Suppressor macrophage treated with lipopolysaccharide for 1 hour (primary cell): ENCODE results near the gene SIM2.
A peak's percentile ranks its signal among the peaks of the same experiment; 100 is the strongest.

Experiments
- DNase-seq, 3 donors: peaks; one replicate each; pipeline ENCODE4 v3.0.0-alpha.2; 2020 to 2022

Gene SIM2

GRCh38 chr21:36700971-36701755 lies 2.2 kb downstream of the SIM2 start:
- no peak for DNase-seq

GRCh38 chr21:36701756-36702621 lies 3.1 kb downstream of the SIM2 start:
- DNase-seq = no peak

- no peak for DNase-seq
Measured at GRCh38 chr21:36702622-36702968, 3.7 kb downstream of the SIM2 start.

- DNase-seq = no peak
Measured at GRCh38 chr21:36703123-36703522, 4.2 kb downstream of the SIM2 start.

- no peak for DNase-seq
Measured at GRCh38 chr21:36703626-36704280, 4.8 kb downstream of the SIM2 start.

- DNase-seq = peak in 1 of 3 donors; percentile 61
Measured at GRCh38 chr21:36704281-36704957, 5.5 kb downstream of the SIM2 start.

- DNase-seq = no peak
Measured at GRCh38 chr21:36704958-36705678, 6.2 kb downstream of the SIM2 start.

- DNase-seq = no peak
Measured at GRCh38 chr21:36705679-36706481, 7.0 kb downstream of the SIM2 start.

- DNase-seq = no peak
Measured at GRCh38 chr21:36706482-36706852, 7.6 kb downstream of the SIM2 start.

GRCh38 chr21:36706951-36707762 lies 8.2 kb downstream of the SIM2 start:
- no peak for DNase-seq

- no peak for DNase-seq
Measured at GRCh38 chr21:36707763-36708285, 8.9 kb downstream of the SIM2 start.

- DNase-seq = no peak
Measured at GRCh38 chr21:36708286-36709029, 9.5 kb downstream of the SIM2 start.

GRCh38 chr21:36709030-36709867 lies 10.3 kb downstream of the SIM2 start:
- no peak for DNase-seq

- DNase-seq = no peak
Measured at GRCh38 chr21:36709868-36710728, 11.2 kb downstream of the SIM2 start.

- peak; percentile 28 to 68 (median 59) for DNase-seq
Measured at GRCh38 chr21:36710729-36711048, 11.8 kb downstream of the SIM2 start.

- DNase-seq = no peak
Measured at GRCh38 chr21:36713746-36714145, 14.8 kb downstream of the SIM2 start.

- no peak for DNase-seq
Measured at GRCh38 chr21:36716387-36716786, 17.5 kb downstream of the SIM2 start.

- DNase-seq = no peak
Measured at GRCh38 chr21:36716836-36717235, 17.9 kb downstream of the SIM2 start.
